Central memory CD8-positive, alpha-beta T cell (primary cell): ENCODE data around the gene SKAP2.

Experiments
- ATAC-seq: fragments of 150-1000 bp; cut with Tn5 transposase; replicated peaks from 2 replicates; pipeline ENCODE4 v1.10.0; 2022; ENCODE audit warnings: mild to moderate bottlenecking, moderate FRiP score, moderate number of reproducible peaks; ENCODE audit not compliant: poor library complexity, severe bottlenecking; ENCODE audit errors: extremely low read depth
- DNase-seq, 2 donors: peaks; one replicate each; pipeline ENCODE4 v3.0.0; 2021; ENCODE audit warnings: low spot score in 2 of 2
- H3K27ac Mint-ChIP-seq: one replicate; pipeline ENCODE4 v1.8.0; 2022; ENCODE audit warnings: low read depth, mild to moderate bottlenecking, moderate library complexity, mixed read lengths
- H3K27me3 Mint-ChIP-seq: one replicate; pipeline ENCODE4 v1.8.0; 2022; ENCODE audit warnings: mixed read lengths
- H3K36me3 Mint-ChIP-seq: one replicate; pipeline ENCODE4 v1.8.0; 2022; ENCODE audit warnings: mild to moderate bottlenecking, moderate library complexity, mixed read lengths; ENCODE audit not compliant: insufficient read depth
- H3K4me1 Mint-ChIP-seq: one replicate; pipeline ENCODE4 v1.8.0; 2022; ENCODE audit warnings: mixed read lengths
- H3K4me3 Mint-ChIP-seq: one replicate; pipeline ENCODE4 v1.8.0; 2022; ENCODE audit warnings: mild to moderate bottlenecking, moderate library complexity, mixed read lengths
- H3K9me3 Mint-ChIP-seq: one replicate; pipeline ENCODE4 v1.8.0; 2022; ENCODE audit warnings: mixed read lengths

SKAP2 gene

GRCh38 chr7:26864309-26865093 is at the start of gene SKAP2:
TSS of gene SKAP2 (minus strand) at chr7:26864590. CDS start at chr7:26864429, 161 bp downstream.
- H3K27ac Mint-ChIP-seq = peak within 1 kb of the TSS; percentile 74
- H3K9me3 Mint-ChIP-seq = peaks cover 5% of the 10 kb centered on the region
- ATAC-seq = peak; percentile 88
- peak; percentile 72 to 75 for DNase-seq
- H3K4me1 Mint-ChIP-seq = peaks cover 15% of the 10 kb centered on the region
- H3K27me3 Mint-ChIP-seq = peaks cover 11% of the 10 kb centered on the region
- H3K36me3 Mint-ChIP-seq = peaks cover 6% of the 10 kb centered on the region
- peak within 1 kb of the TSS; percentile 85 for H3K4me3 Mint-ChIP-seq

DNA sequence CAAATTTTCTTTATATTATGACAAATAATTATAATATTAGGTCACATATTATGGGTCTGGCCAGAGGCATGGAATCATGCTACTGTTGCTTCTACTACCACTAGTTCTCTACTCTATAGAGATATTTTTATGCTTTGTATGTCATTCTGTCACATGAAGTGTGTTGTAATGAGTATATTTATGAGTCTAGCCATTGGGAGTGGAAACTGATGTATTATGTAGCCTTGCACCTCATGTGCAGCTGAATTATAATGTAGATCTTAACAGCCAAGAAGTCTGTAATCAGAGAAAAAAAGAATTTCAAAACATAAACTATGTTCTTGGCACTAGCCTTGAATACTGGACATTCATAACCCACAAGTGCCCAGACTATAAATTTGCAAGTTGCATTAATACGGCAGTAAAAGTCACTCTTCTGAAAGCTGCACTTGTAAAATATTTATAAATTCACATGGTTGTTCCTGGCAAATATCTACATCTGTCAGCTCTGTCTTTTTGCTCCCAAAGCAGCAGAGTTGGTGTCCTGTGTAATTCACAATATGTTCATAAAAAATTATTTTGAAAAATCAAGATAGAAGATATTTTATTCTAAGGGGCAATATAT is 48.6 kb upstream of the SKAP2 start:
- Mint-ChIP-seq H3K4me1 (no peaks in the 10 kb centered on the region), H3K36me3 (peaks cover 1% of the 10 kb centered on the region), H3K27ac (no peak overlapping the region), H3K27me3 (peaks cover 16% of the 10 kb centered on the region), H3K9me3 (no peaks in the 10 kb centered on the region), H3K4me3 (no peak overlapping the region)
- ATAC-seq (no peak), DNase-seq (no peak)

DNA sequence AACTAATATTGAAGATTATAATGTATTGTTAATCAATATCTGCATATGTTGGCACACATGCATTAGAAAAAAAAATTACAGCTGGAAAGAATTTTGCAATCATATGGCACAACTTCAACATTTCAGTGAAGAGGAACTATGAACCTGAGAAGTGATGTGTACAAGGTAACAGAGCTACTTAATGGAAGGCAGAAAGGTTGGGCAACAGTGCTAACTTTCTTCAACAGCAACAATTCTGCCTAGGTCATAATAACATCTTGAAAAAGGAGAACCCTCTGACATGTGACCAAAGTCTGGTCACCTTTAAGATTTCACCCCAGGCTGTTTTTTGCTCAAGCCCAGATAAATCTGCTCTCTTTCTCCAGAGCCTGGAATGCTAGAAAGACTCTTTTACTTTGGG is 47.9 kb upstream of the SKAP2 start:
- no peaks in the 10 kb centered on the region for H3K9me3 Mint-ChIP-seq
- no peak overlapping the region for H3K4me3 Mint-ChIP-seq
- no peak for ATAC-seq
- H3K4me1 Mint-ChIP-seq = no peaks in the 10 kb centered on the region
- H3K27me3 Mint-ChIP-seq = peaks cover 9% of the 10 kb centered on the region
- peaks cover 1% of the 10 kb centered on the region for H3K36me3 Mint-ChIP-seq
- H3K27ac Mint-ChIP-seq = no peak overlapping the region
- DNase-seq = no peak

GRCh38 chr7:26910221-26910620 is 45.8 kb upstream of the SKAP2 start:
- DNase-seq = no peak
- ATAC-seq = no peak
- Mint-ChIP-seq H3K36me3 (peaks cover 1% of the 10 kb centered on the region), H3K27ac (no peak overlapping the region), H3K9me3 (no peaks in the 10 kb centered on the region), H3K4me1 (no peaks in the 10 kb centered on the region), H3K27me3 (no peaks in the 10 kb centered on the region), H3K4me3 (no peak overlapping the region)

GRCh38 chr7:26900251-26900650 is 35.9 kb upstream of the SKAP2 start:
- Mint-ChIP-seq H3K36me3 (no peaks in the 10 kb centered on the region), H3K27ac (no peak overlapping the region), H3K4me3 (no peak overlapping the region), H3K9me3 (no peaks in the 10 kb centered on the region), H3K27me3 (peaks cover 57% of the 10 kb centered on the region), H3K4me1 (no peaks in the 10 kb centered on the region)
- ATAC-seq (no peak), DNase-seq (no peak)

GRCh38 chr7:26899519-26899918 is 35.1 kb upstream of the SKAP2 start:
- H3K27ac Mint-ChIP-seq = no peak overlapping the region
- peaks cover 65% of the 10 kb centered on the region for H3K27me3 Mint-ChIP-seq
- H3K4me3 Mint-ChIP-seq = no peak overlapping the region
- no peaks in the 10 kb centered on the region for H3K4me1 Mint-ChIP-seq
- ATAC-seq (no peak), DNase-seq (no peak)
- no peaks in the 10 kb centered on the region for H3K9me3 Mint-ChIP-seq
- H3K36me3 Mint-ChIP-seq = no peaks in the 10 kb centered on the region

DNA sequence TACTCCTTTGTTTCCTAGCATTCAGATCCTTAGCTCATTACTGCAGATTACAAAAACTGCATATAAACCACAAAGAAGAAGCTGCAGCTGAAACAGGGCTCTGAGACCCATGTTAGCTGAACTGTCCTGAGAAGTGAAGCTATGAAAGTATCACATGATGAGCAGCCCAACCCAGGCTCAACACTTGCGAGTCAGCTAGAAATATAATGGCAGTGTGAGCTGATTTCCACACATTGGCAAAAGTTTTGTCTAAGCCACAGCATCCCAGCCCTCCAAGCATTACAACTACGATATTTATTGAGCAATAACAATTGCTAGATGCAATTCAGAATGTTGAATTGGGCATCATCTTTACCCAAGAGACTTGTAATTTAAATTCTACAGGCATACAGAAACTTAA is 34.5 kb upstream of the SKAP2 start:
- no peaks in the 10 kb centered on the region for H3K9me3 Mint-ChIP-seq
- H3K27ac Mint-ChIP-seq = no peak overlapping the region
- H3K36me3 Mint-ChIP-seq = peaks cover under 1% of the 10 kb centered on the region
- ATAC-seq = no peak
- no peak for DNase-seq
- H3K4me1 Mint-ChIP-seq = no peaks in the 10 kb centered on the region
- no peak overlapping the region for H3K4me3 Mint-ChIP-seq
- H3K27me3 Mint-ChIP-seq = peaks cover 71% of the 10 kb centered on the region

- Mint-ChIP-seq H3K9me3 (no peaks in the 10 kb centered on the region), H3K4me3 (no peak overlapping the region), H3K36me3 (peaks cover 2% of the 10 kb centered on the region), H3K4me1 (no peaks in the 10 kb centered on the region), H3K27ac (no peak overlapping the region), H3K27me3 (peaks cover 79% of the 10 kb centered on the region)
- no peak for ATAC-seq
- DNase-seq = no peak
Measured at GRCh38 chr7:26897928-26898327, 33.5 kb upstream of the SKAP2 start.

GRCh38 chr7:26891400-26892350 is 27.3 kb upstream of the SKAP2 start:
- Mint-ChIP-seq H3K27me3 (peaks cover 51% of the 10 kb centered on the region), H3K4me1 (no peaks in the 10 kb centered on the region), H3K27ac (no peak overlapping the region)

GRCh38 chr7:26880852-26881251 is 16.5 kb upstream of the SKAP2 start:
- no peak overlapping the region for H3K27ac Mint-ChIP-seq

More at GRCh38 chr7:26891400-26892350, 27.3 kb upstream of the SKAP2 start:
- no peaks in the 10 kb centered on the region for H3K9me3 Mint-ChIP-seq
- DNase-seq (no peak), ATAC-seq (no peak)
- no peak overlapping the region for H3K4me3 Mint-ChIP-seq
- peaks cover 2% of the 10 kb centered on the region for H3K36me3 Mint-ChIP-seq

GRCh38 chr7:26879671-26880070 is 15.3 kb upstream of the SKAP2 start:
- Mint-ChIP-seq H3K27ac (no peak overlapping the region), H3K4me3 (no peak overlapping the region), H3K4me1 (no peaks in the 10 kb centered on the region), H3K27me3 (peaks cover 21% of the 10 kb centered on the region), H3K36me3 (no peaks in the 10 kb centered on the region), H3K9me3 (peaks cover 6% of the 10 kb centered on the region)
- DNase-seq (no peak), ATAC-seq (no peak)

More at GRCh38 chr7:26880852-26881251, 16.5 kb upstream of the SKAP2 start:
- H3K4me1 Mint-ChIP-seq = no peaks in the 10 kb centered on the region
- H3K36me3 Mint-ChIP-seq = no peaks in the 10 kb centered on the region
- DNase-seq (no peak), ATAC-seq (no peak)
- peaks cover 13% of the 10 kb centered on the region for H3K9me3 Mint-ChIP-seq
- H3K27me3 Mint-ChIP-seq = peaks cover 21% of the 10 kb centered on the region
- no peak overlapping the region for H3K4me3 Mint-ChIP-seq

DNA sequence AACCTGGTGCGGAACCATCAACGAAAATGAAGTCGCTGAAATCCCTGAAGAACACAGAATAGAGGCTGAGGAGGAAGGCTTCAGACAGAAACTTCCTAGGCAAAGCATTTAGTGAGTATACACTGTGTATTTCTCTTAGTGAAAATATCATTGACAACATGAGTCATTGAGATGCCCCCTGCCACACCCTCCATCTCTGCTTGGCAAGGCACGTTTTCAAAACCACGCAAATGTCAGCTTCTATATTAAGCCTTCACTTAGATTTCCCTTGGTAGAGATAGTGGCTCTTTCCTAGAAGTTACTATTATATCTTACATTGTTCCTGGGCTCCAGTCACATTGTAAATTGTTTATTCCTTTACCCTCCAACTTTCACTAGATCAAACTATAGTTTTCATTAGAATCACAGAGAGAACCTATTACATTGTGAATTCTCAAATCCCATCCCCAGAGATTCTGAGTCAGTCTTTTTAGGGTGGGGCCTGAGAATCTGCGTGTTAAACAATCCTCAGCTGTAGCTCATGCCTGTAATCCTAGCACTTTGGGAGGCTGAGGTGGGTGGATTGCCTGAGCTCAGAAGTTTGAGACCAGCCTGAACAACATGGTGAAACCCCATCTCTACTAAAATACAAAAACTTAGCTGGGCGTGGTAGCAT is 4.6 kb upstream of the SKAP2 start:
- Mint-ChIP-seq H3K9me3 (peaks cover 5% of the 10 kb centered on the region), H3K27ac (no peak overlapping the region)

More for the DNA sequence above, 4.6 kb upstream of the SKAP2 start:
- Mint-ChIP-seq H3K27me3 (peaks cover 34% of the 10 kb centered on the region), H3K4me3 (no peak overlapping the region), H3K36me3 (peaks cover 8% of the 10 kb centered on the region), H3K4me1 (peaks cover 11% of the 10 kb centered on the region)
- ATAC-seq = no peak
- no peak for DNase-seq
